NCI-H1105 treated with DMSO at 0.1 percent for 48 hours (cell line): ENCODE measurements around the gene PTPRE.
A peak's percentile ranks its signal among the peaks of the same experiment; 100 is the strongest.

Experiments
- DNase-seq: peaks from one replicate; lab custom pipeline; 2025; lab: John Stamatoyannopoulos, UW

PTPRE gene

GRCh38 chr10:127926455-127926854 is 19.6 kb downstream of the PTPRE start:
- no peak for DNase-seq

- DNase-seq = no peak
These were observed 21.3 kb downstream of the PTPRE start for GRCh38 chr10:127928021-127928806.

GRCh38 chr10:127932521-127933270 is 25.8 kb downstream of the PTPRE start:
- DNase-seq = no peak

- DNase-seq = no peak
These were observed 26.4 kb downstream of the PTPRE start for GRCh38 chr10:127933271-127933670.

- no peak for DNase-seq
These were observed 27.5 kb downstream of the PTPRE start for GRCh38 chr10:127934383-127934782.

- DNase-seq = no peak
These were observed 28.2 kb downstream of the PTPRE start for GRCh38 chr10:127935071-127935561.

GRCh38 chr10:127937069-127937468 is 30.2 kb downstream of the PTPRE start:
- no peak for DNase-seq

GRCh38 chr10:127937915-127938463 is 31.1 kb downstream of the PTPRE start:
- DNase-seq = peak; percentile 27

- DNase-seq = peak; percentile 16
These were observed 33.0 kb downstream of the PTPRE start for GRCh38 chr10:127939786-127940330.

- no peak for DNase-seq
These were observed 34.1 kb downstream of the PTPRE start for GRCh38 chr10:127940866-127941640.

- no peak for DNase-seq
These were observed 35.9 kb downstream of the PTPRE start for GRCh38 chr10:127942811-127943210.

GRCh38 chr10:127943336-127943910 is 36.5 kb downstream of the PTPRE start:
- no peak for DNase-seq

GRCh38 chr10:127944256-127944655 is 37.4 kb downstream of the PTPRE start:
- DNase-seq = no peak

GRCh38 chr10:127945341-127945758 is 38.4 kb downstream of the PTPRE start:
- DNase-seq = peak; percentile 3

- DNase-seq = no peak
These were observed 39.2 kb downstream of the PTPRE start for GRCh38 chr10:127945948-127946711.

- DNase-seq = no peak
These were observed 40.3 kb downstream of the PTPRE start for GRCh38 chr10:127947211-127947610.

GRCh38 chr10:127948791-127949190 is 41.9 kb downstream of the PTPRE start:
- no peak for DNase-seq

- DNase-seq = no peak
These were observed 42.9 kb downstream of the PTPRE start for GRCh38 chr10:127949831-127950230.

GRCh38 chr10:127951861-127952574 is 45.1 kb downstream of the PTPRE start:
- DNase-seq = no peak

- DNase-seq = no peak
These were observed 45.6 kb downstream of the PTPRE start for GRCh38 chr10:127952575-127952869.
